BLaER1 (cell line): ENCODE data around the gene RUFY3.
"Not testable (repeated sequence)": the region's sequence is repeated elsewhere in the genome, so short reads cannot be mapped to it uniquely, and the experiment has no call there.

ENCODE experiments used
- H3K27ac ChIP-seq: shearing (Covaris generic); formaldehyde crosslinking; 2 replicates; pipeline ENCODE4 v1.8.1; 2022
- H3K27me3 ChIP-seq: shearing (Covaris generic); formaldehyde crosslinking; 2 replicates; pipeline ENCODE4 v1.8.1; 2022
- H3K36me3 ChIP-seq: shearing (Covaris generic); formaldehyde crosslinking; 2 replicates; pipeline ENCODE4 v1.8.1; 2022
- H3K4me1 ChIP-seq: shearing (Covaris generic); formaldehyde crosslinking; 2 replicates; pipeline ENCODE4 v1.8.1; 2022
- H3K4me2 ChIP-seq: shearing (Covaris generic); formaldehyde crosslinking; 2 replicates; pipeline ENCODE4 v1.8.1; 2022
- H3K4me3 ChIP-seq: shearing (Covaris generic); formaldehyde crosslinking; 2 replicates; pipeline ENCODE4 v1.8.1; 2022
- H3K9ac ChIP-seq: shearing (Covaris generic); formaldehyde crosslinking; 2 replicates; pipeline ENCODE4 v1.8.1; 2022
- H3K9me3 ChIP-seq: shearing (Covaris generic); formaldehyde crosslinking; 2 replicates; pipeline ENCODE4 v1.8.1; 2022
- H4K20me1 ChIP-seq: shearing (Covaris generic); formaldehyde crosslinking; 2 replicates; pipeline ENCODE4 v1.8.1; 2022
- Cebpa-rat ChIP-seq: shearing (Covaris generic); IDR thresholded peaks from 2 replicates; pipeline ENCODE4 v1.8.1; 2022

Gene RUFY3

DNA sequence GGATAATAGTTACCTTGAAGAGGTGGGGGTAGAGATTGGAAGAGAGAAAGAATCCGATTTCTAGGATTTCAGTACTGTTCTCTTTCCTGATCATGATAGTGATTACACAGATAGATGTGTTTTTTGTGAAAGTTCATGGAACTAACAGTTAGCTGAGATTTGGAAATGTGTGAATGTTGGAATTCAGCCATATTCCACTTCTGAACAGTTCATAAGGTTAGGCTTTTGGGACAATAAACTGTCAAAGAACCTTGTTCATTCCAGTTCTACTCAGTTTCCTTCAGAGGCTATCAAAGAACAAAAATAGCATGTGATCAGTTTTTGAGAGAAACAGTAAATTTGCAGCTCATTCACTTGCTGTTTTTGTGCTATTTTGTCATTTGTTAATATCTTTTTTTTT, 43.6 kb downstream of the RUFY3 start:
- Histone ChIP-seq H3K9ac (no peak overlapping the region), H3K4me3 (no peak overlapping the region), H4K20me1 (no peaks in the 10 kb centered on the region), H3K4me2 (no peak overlapping the region), H3K27ac (no peak overlapping the region), H3K36me3 (peaks cover 57% of the 10 kb centered on the region), H3K9me3 (peaks cover 16% of the 10 kb centered on the region; the same call in 1 of the 2 replicates), H3K4me1 (no peaks in the 10 kb centered on the region), H3K27me3 (no peaks in the 10 kb centered on the region)
- TF ChIP-seq Cebpa-rat = no peak

DNA sequence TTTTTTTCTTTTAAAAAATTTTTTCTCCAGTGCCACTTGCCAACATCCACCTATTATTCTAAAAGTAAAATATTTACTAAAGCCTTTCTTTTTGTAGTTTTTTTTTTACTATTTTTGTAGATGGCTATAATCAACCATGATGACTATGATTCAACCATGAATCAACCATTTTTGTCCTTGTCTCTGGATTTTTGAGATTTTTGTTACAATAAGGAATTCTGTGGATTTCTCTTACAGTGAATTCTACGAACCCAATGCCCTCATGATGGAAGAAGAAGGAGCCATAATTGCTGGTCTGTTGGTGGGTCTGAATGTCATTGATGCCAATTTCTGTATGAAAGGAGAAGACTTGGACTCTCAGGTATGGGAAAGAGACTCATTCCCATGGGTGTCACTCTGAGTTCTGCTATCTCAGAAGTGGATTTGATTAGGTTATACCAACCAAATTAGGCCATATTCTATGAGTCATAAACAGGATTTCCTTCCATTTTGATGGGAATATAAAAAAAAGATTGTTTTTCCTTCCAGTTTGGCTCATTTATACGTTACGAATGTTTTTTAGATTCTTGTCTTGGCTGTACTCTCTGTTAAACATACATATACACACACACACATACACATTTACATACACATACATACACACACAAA, 46.7 kb downstream of the RUFY3 start:
- no peak overlapping the region for H3K4me2 ChIP-seq
- H3K9me3 ChIP-seq = peaks cover 16% of the 10 kb centered on the region; the same call in 1 of the 2 replicates
- TF ChIP-seq Cebpa-rat = no peak
- H3K4me1 ChIP-seq = no peaks in the 10 kb centered on the region
- no peak overlapping the region for H3K27ac ChIP-seq
- no peaks in the 10 kb centered on the region for H3K27me3 ChIP-seq
- no peaks in the 10 kb centered on the region for H4K20me1 ChIP-seq
- H3K36me3 ChIP-seq = peaks cover 64% of the 10 kb centered on the region
- no peak overlapping the region for H3K4me3 ChIP-seq
- H3K9ac ChIP-seq = no peak overlapping the region

DNA sequence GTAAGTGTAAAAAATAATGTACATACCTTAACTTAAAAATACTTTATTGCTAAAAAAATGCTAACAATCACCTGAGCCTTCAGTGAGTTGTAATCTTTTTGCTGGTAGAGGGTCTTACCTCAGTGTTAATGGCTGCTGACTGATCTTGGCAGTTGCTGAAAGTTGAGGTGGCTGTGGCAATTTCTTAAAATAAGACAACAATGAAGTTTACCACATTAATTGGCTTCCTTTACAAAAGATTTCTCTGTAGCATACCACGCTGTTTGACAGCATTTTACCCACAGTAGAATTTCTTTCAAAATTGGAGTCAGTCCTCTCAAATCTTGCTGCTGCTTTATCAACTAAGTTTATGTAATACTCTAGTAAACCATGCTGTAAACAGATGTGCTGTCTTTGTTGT, 47.6 kb downstream of the RUFY3 start:
- not testable (repeated sequence) for H3K4me3 ChIP-seq, H3K27me3 ChIP-seq, H3K9me3 ChIP-seq, H3K4me2 ChIP-seq, H3K27ac ChIP-seq, H3K4me1 ChIP-seq, H4K20me1 ChIP-seq, H3K9ac ChIP-seq
- H3K36me3 ChIP-seq = peaks cover 54% of the 10 kb centered on the region

DNA sequence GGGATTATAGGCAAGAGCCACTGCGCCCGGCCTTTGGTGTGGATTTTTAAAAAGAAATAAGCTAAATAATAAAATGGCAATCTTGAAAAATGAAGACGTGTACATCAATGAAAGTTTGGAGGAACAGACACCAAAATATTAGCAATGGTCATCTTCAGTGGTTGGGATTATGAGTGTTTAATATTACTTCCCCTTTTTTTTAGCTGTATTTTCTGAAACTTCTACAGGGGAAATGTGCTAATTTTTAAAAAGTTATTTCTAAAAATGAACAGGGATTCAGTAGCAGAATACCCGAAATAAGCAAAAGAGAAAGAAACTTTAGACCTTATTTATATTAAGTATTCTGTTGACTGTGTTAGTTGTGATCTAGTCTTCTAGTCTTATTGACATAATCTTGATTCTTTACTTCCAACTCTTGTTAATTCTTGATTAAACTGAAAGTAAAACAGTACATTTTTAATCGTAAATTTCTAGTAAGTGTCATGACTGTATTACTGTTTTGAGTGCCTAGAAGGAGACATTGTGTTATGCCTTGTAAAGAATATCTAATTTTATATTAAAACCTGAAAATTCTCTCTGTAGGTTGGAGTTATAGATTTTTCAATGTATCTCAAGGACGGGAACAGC, 51.3 kb downstream of the RUFY3 start:
- Histone ChIP-seq H3K4me1 (no peaks in the 10 kb centered on the region), H4K20me1 (no peaks in the 10 kb centered on the region), H3K4me3 (no peak overlapping the region), H3K4me2 (no peak overlapping the region), H3K27ac (no peak overlapping the region), H3K9ac (no peak overlapping the region), H3K36me3 (peaks cover 40% of the 10 kb centered on the region), H3K27me3 (no peaks in the 10 kb centered on the region), H3K9me3 (no peaks in the 10 kb centered on the region)
- TF ChIP-seq Cebpa-rat = no peak

DNA sequence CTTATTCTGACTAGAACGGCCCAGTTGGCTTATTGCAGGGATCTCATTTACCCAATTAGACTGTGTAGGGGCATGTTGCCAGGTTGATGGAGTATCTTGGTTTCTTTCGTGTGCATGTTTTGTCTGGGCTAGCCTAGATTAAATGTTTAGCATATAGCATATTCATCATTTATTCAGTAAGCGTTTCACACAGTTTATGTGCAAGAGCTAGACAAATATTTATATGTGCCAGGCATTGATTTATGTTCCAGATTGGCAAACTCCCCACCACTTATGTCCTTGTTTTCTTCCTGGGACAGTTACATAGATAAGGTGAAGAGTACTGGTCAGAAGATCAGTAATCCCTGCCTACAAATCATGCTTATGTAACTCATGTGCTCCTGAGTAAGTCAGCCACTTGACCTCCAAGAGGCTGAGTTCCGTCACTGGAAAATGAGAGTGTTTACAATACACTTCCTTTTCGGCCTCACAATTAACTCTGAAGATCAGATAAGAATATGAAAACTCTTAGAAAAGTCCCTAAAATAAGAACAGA, 57.2 kb downstream of the RUFY3 start:
- H3K9ac ChIP-seq = no peak overlapping the region
- no peaks in the 10 kb centered on the region for H3K27me3 ChIP-seq
- H3K4me3 ChIP-seq = no peak overlapping the region
- no peaks in the 10 kb centered on the region for H3K4me1 ChIP-seq
- H3K9me3 ChIP-seq = no peaks in the 10 kb centered on the region
- H3K27ac ChIP-seq = no peak overlapping the region
- peaks cover 36% of the 10 kb centered on the region for H3K36me3 ChIP-seq
- no peaks in the 10 kb centered on the region for H4K20me1 ChIP-seq
- no peak overlapping the region for H3K4me2 ChIP-seq
- no peak for TF ChIP-seq Cebpa-rat

DNA sequence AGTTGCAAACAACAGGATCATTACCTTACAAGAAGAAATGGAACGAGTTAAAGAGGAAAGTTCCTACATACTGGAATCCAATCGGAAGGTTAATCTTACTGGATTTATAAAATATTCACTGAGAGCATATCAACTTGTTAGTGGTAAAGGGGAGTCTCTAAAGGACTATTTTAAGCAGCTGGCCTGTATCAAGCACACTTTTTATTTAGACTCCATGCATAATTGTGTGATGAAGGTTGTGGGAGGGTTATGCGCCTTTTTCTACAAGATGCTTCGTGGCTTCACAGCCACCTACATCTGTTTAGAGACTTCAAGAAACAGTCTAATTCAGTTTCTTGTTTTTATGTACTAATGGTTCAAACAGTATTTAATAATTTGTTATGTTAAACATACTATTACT, 61.3 kb downstream of the RUFY3 start:
- no peak overlapping the region for H3K4me2 ChIP-seq

DNA sequence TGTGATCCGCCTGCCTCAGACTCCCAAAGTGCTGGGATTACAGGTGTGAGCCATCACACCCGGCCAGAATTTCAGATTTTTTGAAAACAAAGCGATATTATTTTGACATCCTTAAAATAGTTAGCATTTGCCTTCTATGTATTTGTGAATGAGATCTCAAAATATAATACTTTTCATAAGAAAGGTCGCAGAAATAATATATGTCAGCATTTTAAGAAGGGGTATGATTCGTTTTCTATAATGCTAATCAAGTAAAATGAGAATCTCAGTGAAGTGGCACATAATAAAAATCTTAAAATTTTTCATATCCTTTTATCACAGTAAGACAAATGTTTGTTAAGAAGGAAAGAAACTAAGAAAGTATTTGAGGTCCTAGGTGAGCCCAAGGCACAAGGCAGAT, 65.7 kb downstream of the RUFY3 start:
- Histone ChIP-seq H3K9me3 (no peaks in the 10 kb centered on the region), H3K4me3 (no peak overlapping the region), H3K27me3 (no peaks in the 10 kb centered on the region), H3K9ac (no peak overlapping the region), H3K36me3 (peaks cover 29% of the 10 kb centered on the region), H3K27ac (no peak overlapping the region), H4K20me1 (no peaks in the 10 kb centered on the region), H3K4me2 (no peak overlapping the region), H3K4me1 (peaks cover 3% of the 10 kb centered on the region; the same call in 1 of the 2 replicates)
- no peak for TF ChIP-seq Cebpa-rat

More for the DNA sequence above, 61.3 kb downstream of the RUFY3 start:
- H3K4me1 ChIP-seq = no peaks in the 10 kb centered on the region
- no peaks in the 10 kb centered on the region for H3K9me3 ChIP-seq
- peaks cover 48% of the 10 kb centered on the region for H3K36me3 ChIP-seq
- no peak for TF ChIP-seq Cebpa-rat
- H3K27me3 ChIP-seq = no peaks in the 10 kb centered on the region
- H4K20me1 ChIP-seq = no peaks in the 10 kb centered on the region
- no peak overlapping the region for H3K4me3 ChIP-seq
- H3K9ac ChIP-seq = no peak overlapping the region
- H3K27ac ChIP-seq = no peak overlapping the region

DNA sequence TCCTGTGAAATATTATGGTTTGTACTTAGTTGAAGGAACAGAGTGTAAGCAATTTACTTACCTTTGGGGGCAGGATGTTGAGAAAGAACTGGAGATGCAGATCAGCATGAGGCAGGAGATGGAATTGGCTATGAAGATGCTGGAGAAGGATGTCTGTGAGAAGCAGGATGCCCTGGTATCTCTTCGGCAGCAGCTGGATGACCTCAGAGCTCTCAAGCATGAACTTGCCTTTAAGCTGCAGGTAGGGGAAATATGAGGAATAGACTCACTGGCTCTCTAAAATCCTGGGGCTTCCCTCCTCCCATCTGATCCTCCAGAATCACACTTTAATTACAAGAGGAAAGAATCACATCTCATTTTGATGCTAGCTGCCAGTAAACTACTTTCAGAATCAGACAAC, 67.0 kb downstream of the RUFY3 start:
- H3K4me2 ChIP-seq = no peak overlapping the region
- no peak overlapping the region for H3K9ac ChIP-seq
- TF ChIP-seq Cebpa-rat = no peak
- no peaks in the 10 kb centered on the region for H3K9me3 ChIP-seq
- H4K20me1 ChIP-seq = no peaks in the 10 kb centered on the region
- no peaks in the 10 kb centered on the region for H3K27me3 ChIP-seq
- no peak overlapping the region for H3K27ac ChIP-seq
- H3K4me1 ChIP-seq = peaks cover 3% of the 10 kb centered on the region; the same call in 1 of the 2 replicates
- peaks cover 33% of the 10 kb centered on the region for H3K36me3 ChIP-seq
- no peak overlapping the region for H3K4me3 ChIP-seq

DNA sequence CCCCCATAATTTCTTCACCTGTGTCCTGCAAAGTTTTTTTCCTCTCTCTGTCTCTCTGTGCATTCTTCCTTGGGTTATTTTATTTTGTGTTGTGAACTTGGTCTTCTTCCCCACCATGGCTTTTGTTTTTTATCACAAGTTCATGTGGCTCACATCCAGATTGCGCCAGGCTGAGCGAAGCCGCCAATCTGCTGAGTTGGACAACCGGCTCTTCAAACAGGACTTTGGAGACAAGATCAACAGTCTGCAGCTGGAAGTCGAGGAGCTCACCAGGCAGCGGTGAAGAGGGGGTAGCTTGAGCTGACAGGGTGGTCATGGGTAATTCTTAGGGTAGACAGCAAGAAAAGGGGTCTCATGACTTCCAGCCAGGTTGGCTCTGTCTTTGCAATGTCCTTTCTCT, 71.9 kb downstream of the RUFY3 start:
- peaks cover 30% of the 10 kb centered on the region for H3K36me3 ChIP-seq

DNA sequence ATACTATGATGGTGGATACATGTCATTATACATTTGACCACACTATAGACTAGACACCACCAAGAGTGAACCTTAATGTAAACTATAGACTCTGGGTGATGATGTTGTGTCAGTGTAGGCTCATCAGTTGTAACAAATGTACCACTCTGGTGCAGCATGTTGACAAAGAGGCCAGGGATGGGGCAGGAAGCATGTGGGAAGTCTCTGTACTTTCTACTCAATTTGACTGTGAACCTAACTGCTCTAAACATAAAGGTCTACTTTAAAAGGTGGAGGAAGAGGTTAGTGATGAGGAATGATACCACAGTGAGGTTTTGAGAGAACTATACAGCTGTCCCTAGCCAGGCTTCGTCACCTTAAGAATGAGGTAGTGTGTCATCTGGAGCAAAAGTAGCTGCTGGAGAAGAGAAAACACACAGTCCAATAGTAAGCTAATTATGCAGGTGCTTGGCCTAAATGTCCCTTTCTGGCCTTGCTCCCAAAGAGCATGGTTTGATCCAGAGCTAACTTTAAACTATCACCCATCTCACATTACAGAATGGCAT, 79.6 kb downstream of the RUFY3 start:
- Histone ChIP-seq H4K20me1 (no peaks in the 10 kb centered on the region), H3K9ac (no peak overlapping the region), H3K27ac (no peak overlapping the region), H3K9me3 (no peaks in the 10 kb centered on the region), H3K36me3 (peaks cover 17% of the 10 kb centered on the region), H3K4me1 (no peaks in the 10 kb centered on the region), H3K4me2 (no peak overlapping the region), H3K27me3 (no peaks in the 10 kb centered on the region), H3K4me3 (no peak overlapping the region)
- no peak for TF ChIP-seq Cebpa-rat

More for the DNA sequence above, 71.9 kb downstream of the RUFY3 start:
- no peaks in the 10 kb centered on the region for H4K20me1 ChIP-seq
- no peak overlapping the region for H3K4me3 ChIP-seq
- TF ChIP-seq Cebpa-rat = no peak
- peaks cover 3% of the 10 kb centered on the region; the same call in 1 of the 2 replicates for H3K4me1 ChIP-seq
- H3K4me2 ChIP-seq = no peak overlapping the region
- no peaks in the 10 kb centered on the region for H3K27me3 ChIP-seq
- no peak overlapping the region for H3K9ac ChIP-seq
- H3K9me3 ChIP-seq = 0 out of 2 replicates have a peak, but pooled peaks cover 4% of the 10 kb centered on the region
- no peak overlapping the region for H3K27ac ChIP-seq
